ENCODE results near the gene ZNF408.
"Not testable (repeated sequence)": the region's sequence is repeated elsewhere in the genome, so short reads cannot be mapped to it uniquely, and the experiment has no call there.

The ZNF408 gene

GRCh38 chr11:46700241-46701077, at the start of gene ZNF408, which contains the start of gene ARHGAP1:
Gene ZNF408, plus strand, starts transcription at chr11:46701031. Its CDS starts 17 bp downstream, at chr11:46701048.
Gene ARHGAP1, minus strand, starts transcription at chr11:46700619. Its CDS starts 4,512 bp downstream, at chr11:46696107.
- DNase-seq: peak; percentile 99

GRCh38 chr11:46655631-46656030, 45.2 kb upstream of the ZNF408 start:
- no peak for DNase-seq

- DNase-seq: no peak
These were observed 43.6 kb upstream of the ZNF408 start for GRCh38 chr11:46657186-46657585.

- peak; percentile 46 for DNase-seq
These were observed 42.6 kb upstream of the ZNF408 start for GRCh38 chr11:46658259-46658658.

- DNase-seq: peak; percentile 31
These were observed 40.9 kb upstream of the ZNF408 start for GRCh38 chr11:46659908-46660307.

- DNase-seq: no peak
These were observed 39.0 kb upstream of the ZNF408 start for GRCh38 chr11:46661836-46662235.

- DNase-seq: no peak
These were observed 38.5 kb upstream of the ZNF408 start for GRCh38 chr11:46662366-46662765.

GRCh38 chr11:46663277-46663940, 37.4 kb upstream of the ZNF408 start:
- no peak for DNase-seq

- DNase-seq: no peak
These were observed 36.2 kb upstream of the ZNF408 start for GRCh38 chr11:46664612-46665011.

GRCh38 chr11:46665356-46665755, 35.5 kb upstream of the ZNF408 start:
- DNase-seq: no peak

- no peak for DNase-seq
These were observed 34.3 kb upstream of the ZNF408 start for GRCh38 chr11:46666516-46666915.

GRCh38 chr11:46667043-46667481, 33.8 kb upstream of the ZNF408 start:
- DNase-seq: no peak

- DNase-seq: no peak
These were observed 32.2 kb upstream of the ZNF408 start for GRCh38 chr11:46668480-46669085.

GRCh38 chr11:46669711-46670139, 31.1 kb upstream of the ZNF408 start:
- no peak for DNase-seq

GRCh38 chr11:46670521-46670920, 30.3 kb upstream of the ZNF408 start:
- DNase-seq: not testable (repeated sequence)

- no peak for DNase-seq
These were observed 28.9 kb upstream of the ZNF408 start for GRCh38 chr11:46671958-46672315.

- no peak for DNase-seq
These were observed 28.4 kb upstream of the ZNF408 start for GRCh38 chr11:46672381-46672839.

GRCh38 chr11:46673713-46674462, 26.9 kb upstream of the ZNF408 start:
- no peak for DNase-seq

- no peak for DNase-seq
These were observed 26.2 kb upstream of the ZNF408 start for GRCh38 chr11:46674463-46675287.

- peak; percentile 28 for DNase-seq
These were observed 25.5 kb upstream of the ZNF408 start for GRCh38 chr11:46675288-46675851.

GRCh38 chr11:46675949-46676348, 24.9 kb upstream of the ZNF408 start:
- no peak for DNase-seq
